Measurements from ENCODE around the gene CDC42. TPM values are rescaled to one million over a fixed set of nuclear protein-coding genes. Genes with fewer than 3 reads are reported as not detected.

The CDC42 gene
- total RNA-seq, 1 donor from 2014 or later = 221 TPM

DNA sequence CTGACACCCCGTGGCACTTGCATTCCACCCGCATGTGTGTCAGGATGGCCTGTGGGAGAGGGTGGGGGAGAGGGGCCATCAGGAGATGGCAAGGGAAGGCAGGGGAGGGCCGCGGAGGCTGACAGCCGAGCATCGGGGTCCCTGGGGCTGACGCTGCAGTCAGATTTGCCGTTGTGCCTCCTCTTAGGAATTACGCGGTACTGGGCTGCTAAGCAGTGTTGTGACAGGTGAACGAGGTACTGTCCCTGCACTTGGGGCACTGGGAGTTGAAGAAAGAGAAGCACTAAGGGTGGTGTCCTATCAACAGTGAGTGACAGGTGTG lies 67.9 kb downstream of the CDC42 start:
- no peak for DNase-seq (ENCODE audit: low spot score)
- intact Hi-C loops (cut with DNase I) = no loop called here
- ATAC-seq = no peak

DNA sequence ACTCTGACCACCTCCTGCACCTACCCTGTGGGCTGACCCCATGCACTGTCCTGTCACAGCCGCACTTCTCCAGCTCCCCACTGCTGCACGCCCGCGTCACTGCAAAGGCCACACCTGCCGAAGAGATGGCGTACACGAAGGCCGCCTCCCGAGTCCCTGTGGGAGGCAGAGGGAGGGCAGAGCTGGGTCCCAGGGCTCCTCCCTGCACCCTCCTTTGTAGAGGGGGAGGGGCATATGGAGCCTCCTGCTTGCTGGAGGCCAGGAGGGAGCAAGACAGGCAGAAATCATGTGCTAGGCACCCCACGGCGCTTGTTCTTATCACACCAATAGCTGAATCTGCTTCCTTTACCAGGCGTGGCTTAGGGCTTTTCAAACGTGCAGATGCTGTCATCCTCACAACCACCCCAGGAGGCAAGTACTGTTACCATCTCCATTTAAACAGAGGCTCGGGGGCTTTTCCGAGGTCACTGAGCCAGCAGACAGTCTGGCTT lies 69.0 kb downstream of the CDC42 start:
- no peak for ATAC-seq

DNA sequence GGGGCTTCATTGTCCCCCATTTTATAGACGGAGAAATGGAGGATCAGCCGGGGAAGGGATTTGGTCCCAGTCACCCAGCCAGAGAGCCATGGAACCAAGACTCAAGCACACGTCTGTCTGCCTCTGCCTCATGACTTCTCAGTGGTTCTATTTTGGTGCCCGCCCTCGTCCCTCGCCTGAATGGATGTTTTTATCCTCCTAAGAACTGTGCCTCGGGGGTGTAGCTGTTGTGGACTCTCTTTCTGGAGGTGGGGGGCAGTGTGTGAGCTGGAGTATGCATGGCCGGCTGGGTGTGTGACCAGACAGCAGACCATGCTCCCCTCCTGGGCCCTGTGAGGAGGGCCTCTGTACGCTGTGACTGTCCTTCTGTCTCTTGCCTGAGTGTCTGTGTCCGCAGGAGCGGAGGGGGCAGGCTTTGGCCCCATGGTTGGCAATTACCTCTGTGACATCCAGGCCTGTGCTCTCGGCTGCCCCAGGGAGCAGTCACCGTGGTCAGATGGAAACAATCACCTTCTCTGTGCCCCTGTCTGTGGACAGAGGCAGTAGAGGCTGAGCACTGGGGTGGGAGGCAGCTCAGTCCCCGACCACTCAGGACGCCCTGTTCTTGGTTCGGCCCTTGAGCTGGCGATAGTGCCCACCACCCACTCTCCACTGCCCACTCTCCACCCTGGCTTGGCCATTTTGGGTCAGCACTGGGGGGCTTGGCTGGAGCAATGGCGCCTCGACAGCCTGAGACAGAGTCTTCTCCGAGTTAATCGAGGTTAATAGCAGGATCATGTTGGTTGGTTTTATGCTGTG lies 70.0 kb downstream of the CDC42 start:
- peak; percentile 53 for ATAC-seq
- intact Hi-C loops (cut with DNase I) = no loop called here
- DNase-seq (ENCODE audit: low spot score) = no peak

More for the DNA sequence above, 69.0 kb downstream of the CDC42 start:
- intact Hi-C loops (cut with DNase I) = no loop called here
- no peak for DNase-seq (ENCODE audit: low spot score)

DNA sequence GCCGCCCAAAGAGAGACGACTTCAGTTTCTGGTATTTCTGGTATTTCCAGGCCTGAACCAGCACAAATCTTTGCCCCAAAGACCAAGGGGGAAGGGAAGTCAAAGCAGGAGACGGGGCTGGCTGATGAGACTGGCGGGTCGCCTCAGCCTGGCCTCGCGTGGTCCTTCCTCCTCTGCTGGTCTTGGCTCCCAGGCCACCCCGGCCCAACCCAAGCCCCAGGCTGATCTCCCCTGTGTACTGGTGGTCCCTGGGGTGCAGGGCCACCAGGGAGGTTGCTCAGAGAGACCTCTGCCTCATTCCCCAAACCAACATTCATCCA lies 70.5 kb downstream of the CDC42 start:
- no peak for DNase-seq (ENCODE audit: low spot score)
- no peak for ATAC-seq
- intact Hi-C loops (cut with DNase I) = no loop called here

DNA sequence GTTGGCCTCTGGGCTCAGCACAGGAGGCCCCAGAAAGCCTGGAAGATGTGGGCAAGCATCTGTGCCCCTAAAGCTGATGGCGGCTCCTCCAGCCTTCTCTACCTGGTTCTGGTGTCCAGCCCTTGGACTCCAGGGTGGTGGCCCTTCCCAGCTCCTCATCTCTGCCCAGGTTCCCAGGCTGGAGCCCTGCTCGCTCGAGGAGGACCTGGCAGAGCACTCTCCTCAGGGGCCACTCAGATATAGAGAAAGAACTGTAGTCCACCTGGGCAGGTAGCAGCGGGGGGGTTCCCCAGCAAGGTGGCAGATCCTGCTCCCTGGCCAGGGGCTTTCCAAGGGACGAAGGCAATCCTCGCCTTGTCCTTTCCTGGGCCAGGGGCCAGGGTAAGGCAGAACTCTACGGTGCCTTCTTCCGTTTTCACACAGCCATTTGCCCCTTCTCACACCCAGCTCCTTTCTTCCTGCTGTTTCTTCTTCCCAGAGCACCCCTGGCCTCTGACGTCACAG lies 71.4 kb downstream of the CDC42 start:
- intact Hi-C loops (cut with DNase I) = loop anchor here (2.0 kb wide), 1 partner anchor 19 kb away; no protein-coding TSS in a partner anchor
- DNase-seq (ENCODE audit: low spot score) = no peak
- ATAC-seq = no peak

DNA sequence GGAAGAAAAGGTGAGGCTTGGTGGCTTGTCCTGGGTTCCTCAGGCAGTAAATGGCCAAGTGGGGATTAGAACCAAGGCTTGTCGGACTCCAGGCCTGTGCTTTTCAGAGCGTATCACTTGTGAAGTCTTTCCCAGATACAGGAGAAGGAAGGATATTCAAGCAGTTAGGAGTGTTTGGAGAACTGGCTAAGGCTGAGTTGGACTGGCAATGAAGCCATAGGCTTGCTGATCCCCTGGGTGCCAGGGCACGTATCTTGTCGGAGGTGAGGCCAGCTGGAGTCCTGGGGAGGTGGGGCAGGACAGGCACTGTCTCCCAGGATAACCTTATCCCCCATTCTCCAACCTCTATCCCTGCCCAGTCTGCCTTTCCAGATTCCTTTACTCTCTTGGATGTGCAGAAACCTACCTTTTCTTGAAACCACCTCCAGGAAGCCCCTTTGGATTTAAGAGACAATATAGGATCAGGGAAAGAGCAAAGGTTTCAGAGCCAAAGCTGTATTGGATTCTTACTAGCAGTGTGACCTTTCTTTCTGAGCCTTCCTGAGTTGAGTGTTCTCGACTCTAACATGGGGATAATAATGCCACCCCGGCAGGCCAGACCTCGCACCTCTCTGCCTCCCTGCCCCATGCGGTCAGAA lies 72.2 kb downstream of the CDC42 start:
- intact Hi-C loops (cut with DNase I) = loop anchor here (2.0 kb wide), 1 partner anchor 20 kb away; no protein-coding TSS in a partner anchor
- DNase-seq (ENCODE audit: low spot score) (no peak), ATAC-seq (no peak)

DNA sequence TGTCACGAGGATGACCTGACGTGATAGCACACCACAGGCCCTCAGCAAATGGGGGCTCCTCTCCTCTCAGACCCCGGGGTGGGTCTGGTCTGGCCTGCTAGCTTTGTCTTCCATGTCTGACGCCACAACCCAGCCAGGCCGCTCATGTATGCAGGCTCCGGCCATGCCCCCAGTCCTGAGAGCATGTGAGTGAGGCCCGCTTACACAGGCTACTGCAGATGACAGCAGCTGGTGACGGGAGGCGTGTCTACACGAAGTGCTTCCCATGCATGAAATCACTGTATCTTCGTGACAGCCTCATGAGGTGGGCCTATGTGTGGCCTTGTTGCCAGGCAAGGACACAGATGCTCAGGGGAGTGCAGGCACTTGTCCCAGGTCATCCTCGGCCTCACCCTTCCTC lies 74.0 kb downstream of the CDC42 start:
- ATAC-seq (no peak), DNase-seq (ENCODE audit: low spot score) (no peak)
- intact Hi-C loops (cut with DNase I) = no loop called here

DNA sequence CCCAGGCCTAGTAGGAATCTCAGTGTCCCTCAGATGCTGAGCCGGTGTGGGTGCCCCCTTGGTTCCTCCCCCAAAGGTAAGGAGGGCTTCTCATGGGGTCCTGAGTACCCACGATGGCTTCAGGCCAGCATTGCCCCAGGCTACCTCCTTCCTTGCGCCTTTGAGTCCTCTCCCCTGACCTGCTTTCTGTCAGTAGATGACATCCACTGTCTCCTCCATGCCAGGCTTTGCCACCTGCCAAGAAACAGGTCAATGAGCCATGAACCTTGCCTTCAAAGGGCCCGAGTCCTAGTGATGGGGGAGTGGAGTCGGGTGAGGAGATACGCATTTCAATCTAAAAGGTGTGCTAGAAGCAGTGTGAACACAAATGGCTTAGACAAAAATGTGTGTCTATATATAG lies 74.7 kb downstream of the CDC42 start:
- no peak for ATAC-seq
- intact Hi-C loops (cut with DNase I) = no loop called here
- DNase-seq (ENCODE audit: low spot score) = no peak

DNA sequence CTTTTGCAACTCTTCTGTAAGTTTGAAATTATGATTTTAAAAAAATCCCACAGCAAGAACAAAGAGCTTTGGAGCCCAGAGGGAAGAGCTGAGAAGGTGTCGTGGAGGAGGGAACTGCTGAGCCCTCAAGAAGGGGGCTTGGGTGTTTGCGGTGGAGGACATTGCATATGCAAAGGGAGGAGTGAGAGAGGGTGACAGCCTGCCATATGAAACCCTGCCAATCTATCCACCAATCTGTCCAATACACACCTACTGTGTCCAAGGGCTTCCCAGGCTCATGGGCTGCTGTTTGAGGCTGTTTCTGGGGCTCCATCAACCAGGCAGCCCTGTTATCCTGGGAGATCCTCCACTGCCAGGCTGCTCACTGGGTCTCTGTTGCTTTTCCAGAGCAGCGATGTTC lies 75.2 kb downstream of the CDC42 start:
- ATAC-seq (no peak), DNase-seq (ENCODE audit: low spot score) (no peak)
- intact Hi-C loops (cut with DNase I) = no loop called here

DNA sequence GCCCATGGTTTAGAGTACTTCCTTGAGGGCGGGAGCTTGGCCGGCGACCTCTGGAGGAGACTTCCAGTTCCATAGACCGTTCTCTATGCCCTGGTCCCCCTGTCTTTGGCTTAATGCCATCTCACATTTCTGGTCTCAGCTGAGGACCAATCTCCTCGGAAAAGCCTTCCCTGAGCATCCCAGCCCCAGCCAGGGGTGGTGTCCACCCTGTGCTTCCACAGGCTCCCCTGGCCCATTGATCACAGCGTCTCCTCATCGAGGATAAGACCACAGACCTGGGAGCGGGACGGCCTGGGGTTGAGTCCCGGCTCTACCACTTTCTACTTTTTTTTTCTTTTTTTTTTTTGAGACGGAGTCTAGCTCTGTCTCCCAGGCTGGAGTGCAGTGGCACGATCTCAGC lies 75.9 kb downstream of the CDC42 start:
- ATAC-seq (no peak), DNase-seq (ENCODE audit: low spot score) (no peak)
- intact Hi-C loops (cut with DNase I) = no loop called here

DNA sequence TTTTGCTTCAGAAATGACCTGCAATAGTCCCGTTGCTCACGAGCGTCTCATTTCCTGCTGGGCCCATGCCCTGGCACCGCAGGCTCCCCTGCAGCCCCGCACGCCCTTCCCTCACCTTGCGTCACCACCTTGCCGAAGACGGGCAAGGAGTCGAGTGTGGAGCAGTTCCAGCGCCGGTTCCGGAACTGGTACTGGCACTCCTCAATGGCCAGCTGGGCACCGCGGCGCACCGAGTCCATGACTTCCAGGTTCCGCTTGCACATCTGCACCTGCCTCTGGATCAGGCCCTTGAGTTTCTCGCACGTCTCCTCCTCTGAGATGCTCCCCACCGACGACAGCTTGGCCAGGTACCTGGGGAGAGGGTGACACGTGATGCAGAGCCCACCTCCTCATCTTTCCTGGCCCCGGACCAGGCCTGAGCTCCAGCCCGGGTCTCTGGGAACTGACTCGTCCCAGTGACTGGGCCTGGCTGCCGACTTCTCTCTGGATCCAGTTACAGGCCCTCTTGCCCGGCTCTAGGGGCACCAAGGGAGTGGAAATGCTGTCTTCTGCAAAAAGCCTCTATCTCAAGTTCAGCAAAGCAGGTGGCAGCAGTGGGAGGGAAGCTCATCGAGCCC lies 77.1 kb downstream of the CDC42 start:
- ATAC-seq (no peak), DNase-seq (ENCODE audit: low spot score) (no peak)
- intact Hi-C loops (cut with DNase I) = no loop called here

DNA sequence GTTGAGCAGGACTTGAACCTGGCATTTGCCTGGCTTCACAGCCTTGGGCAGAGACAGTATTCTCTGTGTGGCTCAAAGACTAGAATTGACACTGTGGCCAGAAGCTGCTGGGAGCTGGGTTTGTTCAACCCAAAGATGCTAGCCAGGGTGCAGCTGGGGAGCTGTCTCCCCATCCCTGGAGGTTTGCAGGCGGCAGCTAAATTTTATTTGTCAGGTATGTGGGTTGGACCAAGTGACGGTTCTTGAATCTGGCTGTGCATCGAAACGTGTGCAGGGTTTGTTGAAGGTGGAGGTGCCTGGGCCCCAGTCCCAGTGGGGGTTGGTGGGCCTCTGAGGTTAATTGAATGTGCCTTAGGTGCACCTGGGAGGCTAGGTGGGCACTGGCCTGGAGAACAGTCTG lies 78.6 kb downstream of the CDC42 start:
- intact Hi-C loops (cut with DNase I) = no loop called here
- ATAC-seq (no peak), DNase-seq (ENCODE audit: low spot score) (no peak)

DNA sequence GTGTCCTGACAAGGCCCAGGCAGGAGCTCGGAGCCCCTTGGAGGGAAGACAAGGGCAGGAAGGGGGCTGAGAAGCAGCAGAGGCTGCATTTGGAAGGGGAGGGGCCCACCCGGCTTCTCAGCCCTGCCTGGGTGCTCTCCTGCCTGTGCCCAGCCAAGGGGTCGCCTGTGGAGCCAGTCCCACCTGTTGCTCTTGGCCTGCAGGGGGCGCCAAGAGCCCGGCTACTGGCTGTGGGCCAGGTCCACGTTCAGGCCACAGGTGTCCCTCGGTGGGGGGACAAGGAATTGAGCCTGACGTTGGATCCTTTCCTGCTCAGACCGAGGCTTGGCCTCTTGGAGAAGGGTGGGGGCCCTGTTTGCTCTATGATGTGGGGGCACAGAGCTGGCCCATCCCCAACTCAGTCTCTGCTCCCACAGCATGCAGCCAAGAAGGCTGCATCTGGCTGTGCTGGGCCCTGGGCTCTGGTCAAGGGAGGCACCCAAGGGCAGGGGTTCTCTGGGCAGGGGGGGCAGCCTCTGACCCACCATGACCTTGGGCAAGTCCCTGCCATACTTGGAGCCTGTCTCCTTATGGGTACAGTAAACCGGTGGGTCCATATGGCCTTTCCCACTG lies 79.5 kb downstream of the CDC42 start:
- intact Hi-C loops (cut with DNase I) = no loop called here
- no peak for ATAC-seq
- no peak for DNase-seq (ENCODE audit: low spot score)

DNA sequence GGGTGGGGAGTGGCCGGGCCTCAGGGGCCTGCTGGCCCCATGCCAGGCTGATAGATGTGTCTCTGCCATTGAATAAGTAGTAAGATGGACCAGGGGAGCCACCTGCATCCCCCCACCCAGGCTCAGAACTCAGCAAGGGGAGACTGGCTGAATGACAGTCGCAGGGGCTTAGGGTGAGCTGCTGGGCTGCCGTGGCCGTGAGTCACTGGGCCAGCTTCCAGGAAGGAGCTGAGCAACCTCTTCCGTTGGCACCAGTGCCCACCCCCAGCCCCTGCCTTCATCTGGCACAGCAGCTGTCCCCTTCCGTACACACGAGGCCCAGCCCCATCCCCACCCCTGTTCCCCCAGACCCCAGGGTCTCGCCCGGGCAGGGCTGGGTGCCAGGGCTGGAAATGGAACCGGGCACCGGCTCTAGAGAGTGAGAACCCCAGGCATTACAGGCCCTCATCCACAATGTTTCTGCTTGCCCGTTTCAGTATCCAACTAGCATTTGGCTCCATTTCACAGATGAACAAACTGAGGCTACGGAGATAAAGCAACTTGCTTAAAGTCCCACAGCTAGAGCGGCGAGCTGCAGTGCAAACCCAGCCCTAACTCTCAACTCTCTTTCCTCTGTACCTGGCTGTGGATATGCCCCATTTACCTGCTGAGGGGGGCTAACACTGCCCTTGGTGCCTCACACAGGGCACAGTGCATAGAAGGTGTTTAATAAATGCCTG lies 80.2 kb downstream of the CDC42 start:
- DNase-seq (ENCODE audit: low spot score) (no peak), ATAC-seq (no peak)
- intact Hi-C loops (cut with DNase I) = no loop called here

DNA sequence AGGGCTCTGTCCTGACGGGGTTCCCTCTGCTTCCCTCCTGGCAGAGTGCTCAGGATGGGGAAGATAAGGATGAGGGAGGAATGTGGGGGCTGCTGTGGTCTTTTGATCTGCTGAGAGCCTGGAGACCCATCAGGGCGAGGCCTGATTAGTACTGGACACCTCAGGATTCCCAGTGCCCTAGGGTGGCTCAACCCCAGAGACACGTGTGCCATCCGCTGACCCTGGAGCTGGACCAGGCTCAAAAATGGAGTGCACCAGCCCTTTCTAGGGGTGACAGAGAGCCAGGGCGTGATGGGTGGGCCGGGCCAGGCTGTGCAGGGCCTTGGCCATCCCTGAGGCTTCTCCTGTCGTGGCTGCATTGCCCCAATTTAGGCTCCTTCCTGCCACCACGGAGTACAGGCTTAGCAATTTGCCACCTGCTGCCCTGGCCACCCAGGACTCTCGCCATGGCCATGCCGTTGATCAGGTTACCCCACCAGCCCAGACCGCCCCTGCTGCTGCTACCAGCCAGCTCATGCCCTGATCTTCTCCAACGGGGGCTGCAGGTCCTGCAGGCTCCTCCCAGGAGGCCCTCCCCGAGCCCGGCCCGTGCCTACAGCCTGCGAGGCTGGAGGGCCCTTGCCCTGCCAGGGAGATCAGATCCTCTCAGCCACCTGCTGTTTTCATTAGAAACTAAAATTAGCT lies 80.9 kb downstream of the CDC42 start:
- intact Hi-C loops (cut with DNase I) = no loop called here
- ATAC-seq (no peak), DNase-seq (ENCODE audit: low spot score) (no peak)

DNA sequence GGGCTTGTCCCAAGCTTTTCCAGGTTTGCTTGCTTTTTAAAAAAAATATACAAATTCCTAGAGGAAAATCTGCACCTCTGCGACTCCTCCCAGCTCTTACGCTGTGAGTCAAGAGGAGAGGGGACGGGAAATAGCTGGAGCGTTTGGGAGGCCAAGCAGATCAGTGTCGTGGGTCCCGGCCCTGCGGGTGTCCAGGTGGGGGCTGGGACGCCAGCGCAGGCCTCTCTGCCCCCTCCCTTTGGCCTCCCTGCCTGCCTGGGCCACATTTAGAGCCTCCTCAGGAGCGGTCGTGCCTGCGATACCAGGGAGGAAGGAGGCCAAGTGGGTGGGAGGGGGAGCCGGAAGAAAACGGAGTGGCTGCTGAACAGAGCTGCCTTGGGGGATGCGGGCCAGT lies 81.4 kb downstream of the CDC42 start:
- intact Hi-C loops (cut with DNase I) = no loop called here

DNA sequence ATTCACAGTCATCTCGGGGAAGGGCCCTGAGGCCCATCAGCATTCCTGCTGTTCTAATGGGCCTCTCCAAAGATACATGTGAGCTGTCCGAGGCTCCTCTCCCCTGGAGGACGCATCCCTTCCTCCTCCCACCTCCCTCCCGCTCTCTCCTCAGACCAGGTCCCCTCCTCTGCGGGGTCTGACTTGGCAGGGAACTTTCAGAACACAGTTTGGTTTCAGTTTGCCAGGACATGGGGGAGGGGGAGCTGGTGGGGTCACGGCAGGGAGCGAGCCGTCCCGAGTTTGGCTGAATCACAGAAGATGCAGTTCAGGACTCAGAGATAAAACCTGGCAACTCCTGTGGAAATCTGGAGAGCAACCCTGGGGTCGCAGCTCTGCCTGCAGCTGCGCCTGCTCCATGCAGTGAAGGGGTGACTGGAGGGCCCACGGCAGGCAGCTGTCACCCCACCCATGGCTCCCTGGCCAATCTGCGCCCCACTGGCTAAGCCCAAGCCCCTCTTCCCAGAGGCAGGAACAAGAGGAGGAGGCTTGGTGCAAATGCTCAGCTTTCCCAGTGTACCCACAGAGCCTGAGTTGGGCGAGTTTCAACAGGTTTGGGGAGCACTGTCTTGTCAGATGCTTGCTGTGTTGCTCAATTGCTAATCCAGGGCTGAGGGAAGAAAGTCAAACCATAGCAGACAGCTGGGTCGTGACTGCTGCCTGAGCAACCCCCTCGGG lies 84.7 kb downstream of the CDC42 start:
- DNase-seq (ENCODE audit: low spot score) (no peak), ATAC-seq (no peak)
- intact Hi-C loops (cut with DNase I) = no loop called here

More for the DNA sequence above, 81.4 kb downstream of the CDC42 start:
- ATAC-seq = no peak
- DNase-seq (ENCODE audit: low spot score) = no peak

DNA sequence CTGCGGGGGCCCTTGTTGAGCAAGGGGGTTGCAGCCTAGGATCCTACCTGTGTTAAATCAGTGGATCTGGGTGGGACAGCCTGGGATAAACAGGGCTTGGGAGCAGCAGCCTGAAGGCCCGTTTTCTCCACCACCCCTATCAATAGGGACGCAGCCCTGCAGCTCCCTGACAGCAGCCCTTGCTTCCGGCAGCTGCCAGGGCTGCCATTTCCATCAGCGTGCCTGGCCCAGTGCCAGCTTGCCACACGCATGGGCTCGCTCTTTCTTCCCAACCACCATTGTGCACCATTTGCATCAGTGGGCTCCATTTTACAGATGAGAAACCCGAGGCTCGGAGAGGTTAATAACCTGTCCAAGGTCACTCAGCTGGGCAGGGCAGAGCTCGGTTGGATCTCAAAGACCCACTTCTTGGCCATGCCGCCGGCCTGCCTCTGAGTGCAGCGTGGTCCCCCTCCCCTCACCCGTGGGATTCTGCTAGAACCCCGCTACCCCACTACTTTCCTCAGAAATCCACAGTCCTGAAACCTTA lies 86.6 kb downstream of the CDC42 start:
- DNase-seq (ENCODE audit: low spot score) (no peak), ATAC-seq (no peak)
- intact Hi-C loops (cut with DNase I) = no loop called here
